NCI-H446 (cell line): ENCODE data around the gene NRGN.

Experiments
- DNase-seq, 2 experiments: peaks; one replicate each; lab custom pipeline; 2025; lab: John Stamatoyannopoulos, UW

NRGN gene

GRCh38 chr11:124791626-124792341, 52.0 kb downstream of the NRGN start:
- DNase-seq: no peak

- peak in 1 of 2 experiments; percentile 49 for DNase-seq
Measured at GRCh38 chr11:124793466-124794278, 53.9 kb downstream of the NRGN start.

GRCh38 chr11:124796312-124796711, 56.6 kb downstream of the NRGN start:
- no peak for DNase-seq
